ENCODE data around the gene ZNF816.
"Not testable (repeated sequence)": the region's sequence is repeated elsewhere in the genome, so short reads cannot be mapped to it uniquely, and the experiment has no call there.

ZNF816 gene

DNA sequence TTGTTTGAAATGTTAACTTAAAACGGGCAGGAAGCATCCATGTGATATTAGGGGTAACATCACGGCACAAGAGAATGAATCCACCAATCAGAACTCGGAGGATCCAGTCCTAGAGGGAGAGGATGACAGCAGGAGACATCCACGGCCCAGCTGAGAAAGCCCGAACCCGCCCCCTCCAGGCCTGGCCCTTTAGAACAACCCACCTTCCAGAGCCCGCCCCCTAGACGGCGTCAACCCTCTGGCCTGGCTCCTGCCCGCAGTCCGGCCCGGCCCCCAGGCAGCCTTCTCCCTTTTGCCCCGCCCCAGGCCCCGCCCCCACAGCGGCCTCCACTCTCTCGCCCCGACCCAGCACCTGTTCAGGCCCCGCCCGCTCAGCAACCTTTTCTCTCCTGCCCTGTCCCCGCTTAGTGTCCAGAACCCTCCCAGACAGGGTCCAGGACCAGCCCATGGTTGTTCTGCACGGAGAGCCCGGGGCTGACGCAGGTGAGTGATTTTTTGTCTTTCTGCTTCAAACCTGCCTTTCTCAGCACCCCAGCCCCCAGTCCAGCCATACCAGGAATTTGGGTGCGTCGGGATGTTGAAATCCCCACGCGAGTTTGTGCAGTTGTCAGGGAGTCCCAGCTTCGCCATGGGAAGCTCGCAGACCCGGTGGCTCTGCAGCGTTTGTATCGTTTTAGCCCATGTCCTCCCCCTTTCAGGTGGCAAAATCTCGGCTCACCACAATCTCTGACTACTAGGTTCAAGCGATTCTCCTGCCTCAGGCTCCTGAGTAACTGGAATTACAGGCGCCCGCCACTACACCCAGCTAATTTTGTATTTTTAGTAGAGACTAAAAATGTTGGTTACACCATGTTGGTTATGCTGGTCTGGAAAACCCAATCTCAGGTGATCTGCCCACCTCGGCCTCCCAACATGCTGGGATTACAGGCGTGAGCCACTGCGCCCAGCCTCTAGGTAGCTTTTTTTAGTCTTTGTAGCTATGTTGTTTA, 16.1 kb downstream of the ZNF816 start:
- TF ChIP-seq, protein P1, sequence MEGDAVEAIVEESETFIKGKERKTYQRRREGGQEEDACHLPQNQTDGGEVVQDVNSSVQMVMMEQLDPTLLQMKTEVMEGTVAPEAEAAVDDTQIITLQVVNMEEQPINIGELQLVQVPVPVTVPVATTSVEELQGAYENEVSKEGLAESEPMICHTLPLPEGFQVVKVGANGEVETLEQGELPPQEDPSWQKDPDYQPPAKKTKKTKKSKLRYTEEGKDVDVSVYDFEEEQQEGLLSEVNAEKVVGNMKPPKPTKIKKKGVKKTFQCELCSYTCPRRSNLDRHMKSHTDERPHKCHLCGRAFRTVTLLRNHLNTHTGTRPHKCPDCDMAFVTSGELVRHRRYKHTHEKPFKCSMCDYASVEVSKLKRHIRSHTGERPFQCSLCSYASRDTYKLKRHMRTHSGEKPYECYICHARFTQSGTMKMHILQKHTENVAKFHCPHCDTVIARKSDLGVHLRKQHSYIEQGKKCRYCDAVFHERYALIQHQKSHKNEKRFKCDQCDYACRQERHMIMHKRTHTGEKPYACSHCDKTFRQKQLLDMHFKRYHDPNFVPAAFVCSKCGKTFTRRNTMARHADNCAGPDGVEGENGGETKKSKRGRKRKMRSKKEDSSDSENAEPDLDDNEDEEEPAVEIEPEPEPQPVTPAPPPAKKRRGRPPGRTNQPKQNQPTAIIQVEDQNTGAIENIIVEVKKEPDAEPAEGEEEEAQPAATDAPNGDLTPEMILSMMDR (IDR thresholded peaks at IDR 0.05; ENCODE audit: borderline replicate concordance, insufficient read depth, low read depth, low read length), result no peak
- H3K4me3 ChIP-seq (ENCODE audit: low read depth, low read length), result no peak overlapping the region

DNA sequence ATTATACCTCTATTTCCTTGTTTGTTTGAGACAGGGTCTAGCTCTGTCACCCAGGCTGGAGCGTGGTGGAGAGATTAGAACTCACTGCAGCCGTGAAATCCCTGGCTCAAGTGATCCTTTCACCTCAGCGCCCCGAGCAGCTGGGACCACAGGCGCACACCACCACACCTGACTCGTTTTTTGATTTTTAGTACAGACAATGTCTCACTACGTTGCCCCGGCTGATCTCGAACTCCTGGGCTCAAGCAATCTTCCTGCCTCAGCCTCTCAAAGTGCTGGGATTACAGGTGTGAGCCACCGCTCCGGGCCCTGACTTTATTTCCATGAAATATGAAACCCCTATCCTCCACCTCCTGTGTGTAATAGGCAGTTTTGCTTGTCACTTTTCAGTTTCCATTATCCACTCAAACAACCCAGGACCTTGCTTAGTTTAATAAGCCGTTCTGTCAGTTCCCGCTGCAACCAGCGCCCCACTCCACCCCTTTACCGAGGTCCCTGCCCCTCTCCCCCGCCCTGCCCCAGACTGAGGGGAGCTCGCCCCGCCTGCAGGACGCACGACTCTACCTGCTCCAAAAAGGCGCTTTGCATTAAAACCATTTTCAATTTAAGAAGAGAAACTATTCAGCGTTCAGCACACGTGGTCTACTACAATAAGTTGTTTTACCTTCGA, 16.9 kb downstream of the ZNF816 start:
- H3K4me3 ChIP-seq (ENCODE audit: low read depth, low read length), result no peak overlapping the region
- TF ChIP-seq, protein P1 (IDR thresholded peaks at IDR 0.05; ENCODE audit: borderline replicate concordance, insufficient read depth, low read depth, low read length), result no peak

DNA sequence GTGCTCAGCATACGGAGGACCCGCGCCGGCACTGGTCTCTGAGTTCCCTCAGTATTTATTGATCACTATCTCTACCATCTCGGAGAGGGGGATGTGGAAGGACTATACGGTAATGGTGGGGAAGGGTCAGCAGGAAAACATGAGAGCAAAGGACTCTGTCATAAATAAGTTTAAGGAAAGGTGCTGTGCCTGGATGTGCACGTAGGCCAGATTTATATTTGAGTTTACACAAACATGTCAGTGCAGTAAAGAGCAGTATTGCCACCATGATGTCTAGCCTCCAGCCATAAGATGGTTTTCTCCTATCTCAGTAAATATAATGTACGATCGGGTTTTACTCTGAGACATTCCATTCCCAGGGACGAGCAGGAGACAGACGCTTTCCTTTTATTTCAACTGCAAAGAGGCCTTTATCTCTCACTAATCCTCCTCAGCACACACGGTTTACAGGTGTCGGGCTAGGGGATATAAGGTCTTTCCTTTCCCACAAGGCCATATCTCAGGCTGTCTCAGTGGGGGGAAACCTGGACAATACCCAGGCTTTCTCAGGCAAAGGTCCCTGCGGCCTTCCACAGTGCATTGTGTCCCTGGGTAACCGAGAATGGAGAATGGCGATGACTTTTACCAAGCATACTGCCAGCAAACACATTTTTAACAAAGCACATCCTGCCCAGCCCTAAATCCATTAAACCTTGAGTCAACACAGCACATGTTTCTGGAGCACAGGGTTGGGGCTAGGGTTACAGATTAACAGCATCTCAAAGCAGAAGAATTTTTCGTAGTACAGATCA, 17.8 kb downstream of the ZNF816 start:
- H3K4me3 ChIP-seq (ENCODE audit: low read depth, low read length), result not testable (repeated sequence)

DNA sequence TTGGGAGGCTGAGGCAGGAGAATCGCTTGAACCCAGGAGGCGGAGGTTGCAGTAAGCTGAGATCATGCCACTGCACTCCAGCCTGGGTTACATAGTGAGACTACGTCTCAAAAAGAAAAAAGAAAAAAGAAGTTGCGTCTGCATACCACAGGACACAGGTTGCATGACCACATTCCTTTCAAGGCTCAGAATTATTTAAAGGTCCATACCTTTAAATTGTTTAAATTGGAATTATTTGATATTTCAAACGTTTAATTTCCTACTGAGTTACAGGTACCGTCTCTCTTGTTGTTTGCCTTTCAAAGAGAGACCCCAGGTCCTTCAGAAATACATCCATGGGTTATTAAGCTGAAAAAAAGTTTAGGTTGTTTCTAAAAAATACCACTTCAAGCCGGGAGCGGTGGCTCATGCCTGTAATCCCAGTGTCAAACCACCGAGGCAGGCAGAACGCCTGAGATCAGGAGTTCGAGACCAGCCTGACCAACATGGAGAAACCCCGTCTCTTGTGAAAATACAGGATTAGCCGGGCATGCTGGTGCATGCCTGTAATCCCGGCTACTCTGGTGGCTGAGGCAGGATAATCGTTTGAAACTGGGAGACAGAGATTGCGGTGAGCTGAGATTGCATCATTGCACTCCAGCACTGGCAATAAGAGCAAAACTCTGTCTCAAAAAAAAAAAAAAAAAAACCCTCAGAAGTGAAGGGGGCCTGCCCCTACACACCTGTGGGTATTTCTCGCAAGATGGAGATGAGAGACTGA, 18.6 kb downstream of the ZNF816 start:
- H3K4me3 ChIP-seq (ENCODE audit: low read depth, low read length), result no peak overlapping the region
- TF ChIP-seq, protein P1 (IDR thresholded peaks at IDR 0.05; ENCODE audit: borderline replicate concordance, insufficient read depth, low read depth, low read length), result no peak

DNA sequence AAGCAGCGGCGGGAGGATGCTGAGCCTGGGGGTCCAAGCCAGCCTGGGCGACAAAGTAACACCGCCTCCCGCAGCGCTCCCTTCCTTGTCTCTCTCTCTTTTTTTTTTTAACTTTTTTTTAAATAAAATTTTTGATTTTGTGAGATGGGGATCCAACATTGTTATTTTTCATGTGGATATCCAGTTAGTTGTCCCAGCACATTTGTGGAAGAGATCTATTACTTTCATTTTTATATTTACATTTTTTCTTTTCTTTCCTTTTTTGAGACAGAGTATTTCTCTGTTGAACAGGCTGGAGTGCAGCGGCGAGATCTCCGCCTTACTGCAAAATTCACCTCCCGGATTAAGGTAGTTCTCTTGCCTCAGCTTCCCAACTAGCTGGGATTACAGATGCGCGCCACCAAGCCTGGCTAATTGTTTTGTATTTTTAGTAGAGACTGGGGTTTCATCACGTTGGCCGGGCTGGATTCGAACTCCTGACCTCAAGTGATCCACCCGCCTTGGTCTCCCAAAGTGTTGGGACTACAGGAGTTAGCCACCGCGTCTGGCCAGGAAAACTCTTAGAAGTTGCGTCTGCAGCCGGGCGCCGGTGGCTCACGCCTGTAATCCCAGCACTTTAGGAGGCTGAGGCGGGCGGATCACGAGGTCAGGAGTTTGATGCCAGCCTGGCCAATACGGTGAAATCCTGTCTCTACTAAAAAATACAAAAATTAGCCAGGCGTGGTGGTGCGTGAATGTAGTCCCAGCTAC, 19.4 kb downstream of the ZNF816 start:
- TF ChIP-seq, protein P1 (IDR thresholded peaks at IDR 0.05; ENCODE audit: borderline replicate concordance, insufficient read depth, low read depth, low read length), result no peak
- H3K4me3 ChIP-seq (ENCODE audit: low read depth, low read length), result peak overlapping the region; percentile 54

DNA sequence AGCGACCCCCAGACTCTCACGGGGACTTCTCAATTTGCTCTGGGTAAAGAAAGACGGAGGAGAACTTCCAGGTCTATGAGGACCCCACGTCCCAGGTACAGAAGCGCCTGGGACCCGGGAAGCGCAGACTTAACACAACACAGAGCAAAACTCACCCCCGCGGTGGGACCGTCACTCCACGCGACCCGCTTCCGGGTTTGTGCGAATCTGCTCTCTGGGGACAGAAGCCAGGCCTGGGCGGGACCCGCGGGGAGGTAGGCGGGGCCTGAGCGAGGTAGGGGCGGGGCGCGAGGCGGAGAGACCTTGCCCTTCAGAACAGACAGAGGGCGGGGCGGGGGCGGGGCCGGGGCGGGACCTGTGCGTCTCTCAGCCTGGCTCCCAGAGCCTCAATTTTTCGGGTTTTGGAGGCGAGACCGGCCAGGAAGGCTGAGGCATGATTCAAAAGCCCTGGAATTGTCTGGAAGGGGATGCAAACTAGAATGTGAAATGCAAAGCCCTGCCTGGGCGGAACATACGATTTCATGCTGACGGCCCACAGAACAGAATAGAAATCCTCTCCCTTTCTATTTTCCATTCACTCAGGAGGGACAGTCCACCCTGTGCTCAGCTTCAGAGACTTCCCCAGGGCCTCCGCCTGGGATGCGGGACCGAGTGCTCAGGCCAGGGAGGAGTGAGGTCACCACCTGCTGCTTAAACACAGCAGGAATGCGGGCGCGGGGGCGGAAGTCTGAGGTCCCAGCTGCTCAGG, 20.1 kb downstream of the ZNF816 start:
- peak overlapping the region; percentile 73 for H3K4me3 ChIP-seq (ENCODE audit: low read depth, low read length)

More for the DNA sequence above, 20.1 kb downstream of the ZNF816 start:
- TF ChIP-seq, protein P1 (IDR thresholded peaks at IDR 0.05; ENCODE audit: borderline replicate concordance, insufficient read depth, low read depth, low read length), result no peak

All from GM12875 (cell line).